Neural progenitor cell (in vitro differentiated cells): ENCODE results near the gene MPP2. TPM values are rescaled to one million over a fixed set of nuclear protein-coding genes. Genes with fewer than 3 reads are reported as not detected.
A peak's percentile ranks its signal among the peaks of the same experiment; 100 is the strongest.

Source experiments
- DNase-seq: peaks from one replicate; pipeline ENCODE4 v3.0.0-alpha.2; 2016; ENCODE audit warnings: low spot score
- H2AFZ ChIP-seq: fragments of 200-600 bp; sonication (generic); replicated peaks from 2 replicates; pipeline ENCODE4 v1.6.1; 2016; ENCODE audit warnings: antibody characterized with exemption
- H3F3A ChIP-seq: fragments of 200-600 bp; sonication (generic); 2 replicates; pipeline ENCODE4 v1.6.1; 2016; ENCODE audit warnings: antibody characterized with exemption, low read depth
- H3K27ac ChIP-seq: fragments of 200-600 bp; sonication (generic); 2 replicates; pipeline ENCODE4 v1.5.1; 2016; ENCODE audit warnings: mild to moderate bottlenecking
- H3K27me3 ChIP-seq: fragments of 200-600 bp; sonication (generic); 2 replicates; pipeline ENCODE4 v1.6.1; 2016; ENCODE audit warnings: mild to moderate bottlenecking, moderate library complexity
- H3K36me3 ChIP-seq: fragments of 200-600 bp; sonication (generic); 2 replicates; pipeline ENCODE4 v1.5.1; 2016
- H3K4me1 ChIP-seq: fragments of 200-600 bp; sonication (generic); 2 replicates; pipeline ENCODE4 v1.6.1; 2016; ENCODE audit warnings: mixed run types
- H3K4me2 ChIP-seq: fragments of 200-600 bp; sonication (generic); 2 replicates; pipeline ENCODE4 v1.6.1; 2016
- H3K4me3 ChIP-seq: fragments of 200-600 bp; sonication (generic); 2 replicates; pipeline ENCODE4 v1.5.1; 2016
- H3K79me2 ChIP-seq: fragments of 200-600 bp; sonication (generic); 2 replicates; pipeline ENCODE4 v1.6.1; 2016; ENCODE audit warnings: low read depth
- H3K9ac ChIP-seq: fragments of 200-600 bp; sonication (generic); 2 replicates; pipeline ENCODE4 v1.6.1; 2016
- H3K9me3 ChIP-seq: fragments of 200-600 bp; sonication (generic); 2 replicates; pipeline ENCODE4 v1.5.1; 2016; ENCODE audit warnings: low read depth
- H4K20me1 ChIP-seq: fragments of 200-600 bp; sonication (generic); 2 replicates; pipeline ENCODE4 v1.6.1; 2016; ENCODE audit warnings: low read depth
- H3K27ac Mint-ChIP-seq: 3 replicates; pipeline ENCODE4 v1.8.0; 2021; ENCODE audit warnings: mixed read lengths
- H3K27me3 Mint-ChIP-seq: 2 replicates; pipeline ENCODE4 v1.8.0; 2022; ENCODE audit warnings: low read depth, mild to moderate bottlenecking, inconsistent platforms, moderate library complexity, mixed read lengths; ENCODE audit not compliant: insufficient read depth
- H3K36me3 Mint-ChIP-seq: 3 replicates; pipeline ENCODE4 v1.8.0; 2021; ENCODE audit warnings: mixed read lengths
- H3K4me1 Mint-ChIP-seq: 3 replicates; pipeline ENCODE4 v1.8.0; 2021; ENCODE audit warnings: mixed read lengths
- H3K4me3 Mint-ChIP-seq: 3 replicates; pipeline ENCODE4 v1.8.0; 2021; ENCODE audit warnings: mild to moderate bottlenecking, moderate library complexity, mixed read lengths
- H3K9me3 Mint-ChIP-seq: 3 replicates; pipeline ENCODE4 v1.8.0; 2020; ENCODE audit warnings: mixed read lengths
- EZH2 ChIP-seq: fragments of 200-600 bp; sonication (generic); IDR thresholded peaks from 2 replicates; pipeline ENCODE4 v1.6.1; 2017; ENCODE audit warnings: antibody characterized with exemption, mild to moderate bottlenecking, moderate library complexity
- EZH2phosphoT487 ChIP-seq: fragments of 200-600 bp; sonication (generic); IDR thresholded peaks from 2 replicates; pipeline ENCODE4 v1.6.1; 2017; ENCODE audit warnings: antibody characterized with exemption
- total RNA-seq: library from RNA; depleted of rRNA; stranded (reverse); fragments of >200 nt; gene quantifications from 2 replicates; pipeline ENCODE4 v1.2.3, GENCODE V29; 2015; ENCODE audit warnings: low replicate concordance
- TF ChIP-seq, protein P1 (sequence below): fragments of 200-600 bp; sonication (generic); IDR thresholded peaks from 2 replicates; pipeline ENCODE4 v1.5.1; 2017; ENCODE audit warnings: antibody characterized with exemption, mild to moderate bottlenecking

Gene MPP2
- total RNA-seq, 1 donor from 2014 or later = 7.8 TPM

DNA sequence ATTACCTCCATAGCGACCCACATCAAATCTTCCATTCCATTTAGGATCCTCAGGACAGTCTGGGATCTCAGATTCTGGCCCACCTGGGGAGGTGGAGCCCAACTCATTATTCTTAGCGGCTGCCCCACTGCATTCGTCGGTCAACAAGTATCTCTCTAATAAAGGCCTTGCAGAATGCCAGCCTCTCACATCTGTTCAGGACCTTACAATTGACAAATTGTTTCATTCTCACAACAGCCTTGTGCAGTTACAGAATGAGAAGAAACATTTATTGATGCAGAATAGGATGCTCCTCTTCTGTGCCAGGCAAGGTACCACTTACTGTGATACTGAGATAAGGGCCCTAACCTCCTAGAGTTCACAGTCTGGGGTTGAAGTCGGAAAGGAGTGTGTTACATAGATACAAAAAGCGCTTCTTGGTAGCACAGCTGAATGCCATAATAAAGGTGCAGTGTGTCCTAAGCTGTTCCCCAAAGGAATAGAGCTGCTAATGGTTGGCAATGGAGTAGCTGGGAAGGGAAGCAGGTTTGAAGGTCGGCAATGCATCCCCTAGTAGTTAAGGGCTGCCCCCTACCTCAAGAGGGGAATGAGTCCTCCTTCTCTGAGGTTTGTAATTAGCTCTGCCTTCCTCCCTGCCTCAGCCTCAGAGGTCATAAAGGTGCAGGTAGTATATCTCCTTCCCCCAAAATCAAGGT, 2.3 kb upstream of the MPP2 start:
- no peaks in the 10 kb centered on the region for H3K79me2 ChIP-seq
- no peak overlapping the region for H3K27ac ChIP-seq
- H3K27me3 ChIP-seq = peaks cover 11% of the 10 kb centered on the region
- H3K9ac ChIP-seq = no peak overlapping the region
- no peak overlapping the region for H3K4me2 ChIP-seq
- TF ChIP-seq EZH2 = no peak
- no peak overlapping the region for H3K4me3 ChIP-seq
- H3K27me3 Mint-ChIP-seq = peaks cover 14% of the 10 kb centered on the region
- H3K36me3 Mint-ChIP-seq = no peaks in the 10 kb centered on the region
- H3K4me3 Mint-ChIP-seq = peak overlapping the region; percentile 36
- no peaks in the 10 kb centered on the region for H3K9me3 ChIP-seq
- H3F3A ChIP-seq = peaks cover 44% of the 10 kb centered on the region
- no peak overlapping the region for H3K27ac Mint-ChIP-seq
- peaks cover 24% of the 10 kb centered on the region for H3K4me1 ChIP-seq
- no peaks in the 10 kb centered on the region for H4K20me1 ChIP-seq
- H2AFZ ChIP-seq = no peak overlapping the region
- DNase-seq = no peak
- no peaks in the 10 kb centered on the region for H3K36me3 ChIP-seq
- no peaks in the 10 kb centered on the region for H3K9me3 Mint-ChIP-seq
- peaks cover 20% of the 10 kb centered on the region for H3K4me1 Mint-ChIP-seq

DNA sequence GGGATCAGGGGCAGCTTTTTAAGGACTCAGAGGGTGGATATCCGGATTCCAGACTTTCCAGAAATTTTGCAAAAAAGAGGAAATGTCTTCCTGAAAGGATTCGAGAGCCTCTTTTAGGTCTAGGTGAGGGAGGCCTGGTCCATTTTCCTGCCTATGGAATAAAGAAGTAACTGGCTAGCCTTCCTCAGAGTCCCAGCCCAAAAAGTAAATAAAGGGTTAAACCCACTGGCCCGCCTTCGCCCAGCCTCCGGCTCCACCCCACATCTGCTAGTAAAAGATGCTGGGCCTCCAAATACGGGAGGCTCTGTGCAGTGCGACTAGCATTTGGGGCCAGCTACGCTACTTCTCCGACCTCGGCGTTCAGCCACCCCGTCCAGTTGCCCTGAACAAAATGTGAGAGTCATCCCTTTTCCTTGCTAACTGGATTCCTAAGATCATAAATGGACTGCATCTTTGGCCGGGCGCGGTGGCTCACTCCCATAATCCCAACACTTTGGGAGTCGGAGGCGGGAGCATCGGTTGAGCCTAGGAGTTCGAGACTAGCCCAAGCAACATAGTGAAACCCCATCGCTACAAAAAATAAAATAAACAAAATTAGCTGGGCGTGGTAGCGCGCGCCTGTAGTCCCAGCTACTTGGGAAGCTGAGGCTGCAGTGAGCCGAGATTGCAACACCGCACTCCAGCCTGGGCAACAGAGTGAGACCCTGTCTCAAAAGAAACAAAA, 824 bp upstream of the MPP2 start:
- H3K4me3 ChIP-seq = peak overlapping the region; percentile 76
- H3K4me1 ChIP-seq = peaks cover 26% of the 10 kb centered on the region
- TF ChIP-seq EZH2phosphoT487 = no peak
- peak; percentile 47 for TF ChIP-seq EZH2
- peak overlapping the region; percentile 93 for H3K4me2 ChIP-seq
- DNase-seq = peak; percentile 85
- H3K9me3 ChIP-seq = no peaks in the 10 kb centered on the region
- no peaks in the 10 kb centered on the region for H3K79me2 ChIP-seq
- peaks cover 45% of the 10 kb centered on the region for H3F3A ChIP-seq
- H3K27ac ChIP-seq = no peak overlapping the region
- peak overlapping the region; percentile 95 for H2AFZ ChIP-seq
- H3K36me3 ChIP-seq = no peaks in the 10 kb centered on the region
- no peak overlapping the region for H3K9ac ChIP-seq
- H3K4me1 Mint-ChIP-seq = peaks cover 27% of the 10 kb centered on the region
- peak overlapping the region; percentile 90 for H3K4me3 Mint-ChIP-seq
- H3K27me3 Mint-ChIP-seq = peaks cover 9% of the 10 kb centered on the region
- peaks cover 11% of the 10 kb centered on the region for H3K27me3 ChIP-seq
- no peaks in the 10 kb centered on the region for H3K9me3 Mint-ChIP-seq
- H4K20me1 ChIP-seq = no peaks in the 10 kb centered on the region
- no peaks in the 10 kb centered on the region for H3K36me3 Mint-ChIP-seq
- peak overlapping the region; percentile 69 for H3K27ac Mint-ChIP-seq

DNA sequence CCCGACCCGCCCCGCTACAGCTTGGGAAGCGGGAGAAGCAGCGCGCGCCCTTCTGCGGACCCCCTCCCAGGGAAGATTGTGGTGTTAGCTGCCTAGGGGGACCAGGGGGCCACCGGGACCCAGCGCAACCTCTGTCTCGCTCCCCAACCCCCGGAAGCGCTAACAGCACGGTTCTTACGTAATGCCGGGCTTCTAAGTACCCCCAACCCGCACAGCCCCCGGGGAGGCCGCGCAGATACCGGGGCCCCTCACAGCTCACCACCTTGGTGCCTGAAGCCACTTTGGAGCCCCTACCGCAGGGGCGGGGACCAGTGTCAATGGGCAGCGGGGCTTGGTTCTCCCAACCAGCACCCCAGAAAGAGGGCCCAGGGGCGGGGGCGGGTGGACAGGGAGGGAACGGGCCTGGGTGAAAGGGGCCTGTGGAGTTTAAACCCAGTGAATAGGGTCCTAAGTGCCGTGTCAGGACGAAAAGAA, 348 bp downstream of the MPP2 start:
- Histone ChIP-seq H3K9ac (no peak overlapping the region), H3K4me3 (peak overlapping the region; percentile 76), H3K27me3 (peaks cover 11% of the 10 kb centered on the region), H3K4me1 (peaks cover 36% of the 10 kb centered on the region), H3K79me2 (no peaks in the 10 kb centered on the region), H3K4me2 (peak overlapping the region; percentile 93), H3K27ac (no peak overlapping the region), H4K20me1 (no peaks in the 10 kb centered on the region), H3K36me3 (no peaks in the 10 kb centered on the region), H3K9me3 (no peaks in the 10 kb centered on the region), H3F3A (peaks cover 56% of the 10 kb centered on the region), H2AFZ (peak overlapping the region; percentile 95)
- Mint-ChIP-seq H3K36me3 (no peaks in the 10 kb centered on the region), H3K4me3 (peak overlapping the region; percentile 90), H3K27ac (peak overlapping the region; percentile 69), H3K4me1 (peaks cover 32% of the 10 kb centered on the region), H3K9me3 (no peaks in the 10 kb centered on the region), H3K27me3 (peaks cover 9% of the 10 kb centered on the region)
- TF ChIP-seq, protein P1, sequence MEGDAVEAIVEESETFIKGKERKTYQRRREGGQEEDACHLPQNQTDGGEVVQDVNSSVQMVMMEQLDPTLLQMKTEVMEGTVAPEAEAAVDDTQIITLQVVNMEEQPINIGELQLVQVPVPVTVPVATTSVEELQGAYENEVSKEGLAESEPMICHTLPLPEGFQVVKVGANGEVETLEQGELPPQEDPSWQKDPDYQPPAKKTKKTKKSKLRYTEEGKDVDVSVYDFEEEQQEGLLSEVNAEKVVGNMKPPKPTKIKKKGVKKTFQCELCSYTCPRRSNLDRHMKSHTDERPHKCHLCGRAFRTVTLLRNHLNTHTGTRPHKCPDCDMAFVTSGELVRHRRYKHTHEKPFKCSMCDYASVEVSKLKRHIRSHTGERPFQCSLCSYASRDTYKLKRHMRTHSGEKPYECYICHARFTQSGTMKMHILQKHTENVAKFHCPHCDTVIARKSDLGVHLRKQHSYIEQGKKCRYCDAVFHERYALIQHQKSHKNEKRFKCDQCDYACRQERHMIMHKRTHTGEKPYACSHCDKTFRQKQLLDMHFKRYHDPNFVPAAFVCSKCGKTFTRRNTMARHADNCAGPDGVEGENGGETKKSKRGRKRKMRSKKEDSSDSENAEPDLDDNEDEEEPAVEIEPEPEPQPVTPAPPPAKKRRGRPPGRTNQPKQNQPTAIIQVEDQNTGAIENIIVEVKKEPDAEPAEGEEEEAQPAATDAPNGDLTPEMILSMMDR = no peak
- peak; percentile 26 for TF ChIP-seq EZH2
- no peak for DNase-seq

DNA sequence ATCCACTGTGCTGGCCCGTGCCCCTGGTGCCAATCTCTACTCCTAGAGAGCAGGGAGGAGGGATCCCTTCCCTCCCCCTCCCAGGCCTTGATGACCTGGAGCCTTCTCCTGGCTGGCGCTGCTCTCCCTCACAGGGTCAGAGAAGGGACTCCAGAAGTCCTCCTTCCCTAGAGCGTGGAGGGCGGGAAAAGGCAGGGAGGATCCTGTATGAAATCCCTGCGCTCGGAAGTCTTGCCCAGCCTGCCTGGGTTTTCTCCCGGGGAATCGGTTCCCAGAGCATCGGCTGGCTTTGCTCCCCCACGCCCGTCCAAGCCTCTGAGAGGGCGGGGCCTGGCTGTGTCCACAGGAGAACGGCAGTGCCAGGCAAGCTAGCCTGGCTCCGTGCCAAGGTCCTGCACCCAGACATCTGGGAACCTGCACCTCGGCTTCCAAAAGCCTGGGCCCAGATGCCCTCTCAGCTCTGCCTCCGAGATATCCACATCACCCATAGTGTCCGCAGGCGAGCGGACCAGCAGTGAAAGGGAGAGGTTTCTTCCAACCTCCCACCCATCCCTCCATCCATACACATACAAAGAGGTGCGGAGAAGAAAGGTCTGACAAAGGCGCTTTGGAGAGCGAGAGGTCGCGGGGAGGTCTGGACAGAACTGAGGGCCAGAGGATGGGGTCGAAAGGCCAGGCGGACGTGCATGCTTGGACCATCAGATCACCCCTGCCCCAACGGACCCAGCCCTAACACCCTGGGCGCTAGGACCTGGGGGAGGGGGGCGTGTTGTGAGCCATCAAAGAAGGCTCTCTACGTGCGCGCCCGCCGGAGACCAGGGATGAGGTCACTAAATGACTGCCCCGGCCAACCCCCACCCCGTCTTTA, 1.1 kb downstream of the MPP2 start:
- no peaks in the 10 kb centered on the region for H4K20me1 ChIP-seq
- H3K4me2 ChIP-seq = peak overlapping the region; percentile 93
- DNase-seq = peak; percentile 92
- no peaks in the 10 kb centered on the region for H3K36me3 ChIP-seq
- H3K9ac ChIP-seq = no peak overlapping the region
- no peaks in the 10 kb centered on the region for H3K9me3 ChIP-seq
- H3K4me3 ChIP-seq = peak overlapping the region; percentile 76
- Mint-ChIP-seq H3K4me1 (peaks cover 40% of the 10 kb centered on the region), H3K4me3 (peak overlapping the region; percentile 90), H3K9me3 (no peaks in the 10 kb centered on the region), H3K27me3 (peaks cover 9% of the 10 kb centered on the region), H3K36me3 (no peaks in the 10 kb centered on the region), H3K27ac (no peak overlapping the region)
- H3K27me3 ChIP-seq = peaks cover 11% of the 10 kb centered on the region
- H2AFZ ChIP-seq = peak overlapping the region; percentile 95
- TF ChIP-seq, protein P1 = no peak
- peak; percentile 50 for TF ChIP-seq EZH2
- no peak overlapping the region for H3K27ac ChIP-seq
- H3K79me2 ChIP-seq = no peaks in the 10 kb centered on the region
- H3K4me1 ChIP-seq = peaks cover 43% of the 10 kb centered on the region
- H3F3A ChIP-seq = peaks cover 64% of the 10 kb centered on the region
